NCI-H2081 treated with DMSO at 0.1 percent for 48 hours (cell line): ENCODE results near the gene CD40LG.

ENCODE experiments used
- DNase-seq: peaks from one replicate; lab custom pipeline; 2025; lab: John Stamatoyannopoulos, UW

CD40LG gene

GRCh38 chrX:136697156-136697555 is 49.2 kb downstream of the CD40LG start:
- DNase-seq: no peak

GRCh38 chrX:136708348-136708747 is 60.4 kb downstream of the CD40LG start:
- DNase-seq: no peak
